Dendritic cell treated with granulocyte-macrophage colony-stimulating factor and Interleukin-4, amounts not matched to agents 40 ng/mL and 50 ng/mL, for 4 days (primary cell): ENCODE measurements around the gene TRIM49C.
"Not testable (repeated sequence)": the region's sequence is repeated elsewhere in the genome, so short reads cannot be mapped to it uniquely, and the experiment has no call there.

Experiments
- H3K27ac Mint-ChIP-seq: one replicate; pipeline ENCODE4 v1.8.0; 2022; ENCODE audit warnings: mild to moderate bottlenecking, mixed read lengths
- H3K27me3 Mint-ChIP-seq: one replicate; pipeline ENCODE4 v1.8.0; 2022; ENCODE audit warnings: mild to moderate bottlenecking, mixed read lengths
- H3K36me3 Mint-ChIP-seq: one replicate; pipeline ENCODE4 v1.8.0; 2022; ENCODE audit warnings: low read depth, mixed read lengths
- H3K4me1 Mint-ChIP-seq: one replicate; pipeline ENCODE4 v1.8.0; 2022; ENCODE audit warnings: low read depth, mixed read lengths
- H3K4me3 Mint-ChIP-seq: one replicate; pipeline ENCODE4 v1.8.0; 2022; ENCODE audit warnings: mild to moderate bottlenecking, moderate library complexity, mixed read lengths
- H3K9me3 Mint-ChIP-seq: one replicate; pipeline ENCODE4 v1.8.0; 2022; ENCODE audit warnings: mixed read lengths
- intact Hi-C: fragments of 100-400 bp; cut with micrococcal nuclease; formaldehyde crosslinking; loops from one replicate; pipeline ENCODE4 v1.15.0; 2022

The TRIM49C gene

GRCh38 chr11:90030806-90031205 is at the start of gene TRIM49C:
Gene TRIM49C, plus strand, starts transcription at chr11:90031106. Its CDS starts 4,106 bp downstream, at chr11:90035212.
- H3K4me3 Mint-ChIP-seq, H3K4me1 Mint-ChIP-seq, H3K27me3 Mint-ChIP-seq, H3K36me3 Mint-ChIP-seq, H3K9me3 Mint-ChIP-seq, intact Hi-C loops, H3K27ac Mint-ChIP-seq: not testable (repeated sequence)

- intact Hi-C loops, H3K27ac Mint-ChIP-seq, H3K9me3 Mint-ChIP-seq, H3K4me3 Mint-ChIP-seq, H3K27me3 Mint-ChIP-seq, H3K4me1 Mint-ChIP-seq, H3K36me3 Mint-ChIP-seq: not testable (repeated sequence)
Observed at GRCh38 chr11:90024184-90024583, 6.7 kb upstream of the TRIM49C start.

GRCh38 chr11:90051591-90052209 is 20.8 kb downstream of the TRIM49C start:
- intact Hi-C loops, H3K27ac Mint-ChIP-seq, H3K27me3 Mint-ChIP-seq, H3K4me3 Mint-ChIP-seq, H3K4me1 Mint-ChIP-seq, H3K36me3 Mint-ChIP-seq, H3K9me3 Mint-ChIP-seq: not testable (repeated sequence)

- H3K36me3 Mint-ChIP-seq, intact Hi-C loops, H3K4me1 Mint-ChIP-seq, H3K27ac Mint-ChIP-seq, H3K9me3 Mint-ChIP-seq, H3K4me3 Mint-ChIP-seq, H3K27me3 Mint-ChIP-seq: not testable (repeated sequence)
Observed at GRCh38 chr11:90052311-90052710, 21.4 kb downstream of the TRIM49C start.

- H3K36me3 Mint-ChIP-seq, H3K27me3 Mint-ChIP-seq, H3K4me3 Mint-ChIP-seq, intact Hi-C loops, H3K9me3 Mint-ChIP-seq, H3K27ac Mint-ChIP-seq, H3K4me1 Mint-ChIP-seq: not testable (repeated sequence)
Observed at GRCh38 chr11:90053545-90053944, 22.6 kb downstream of the TRIM49C start.

GRCh38 chr11:90085650-90086049 is 54.7 kb downstream of the TRIM49C start, which contains the start of gene UBTFL1:
Gene UBTFL1, plus strand, starts transcription at chr11:90085950. Its CDS starts 0 bp downstream, at chr11:90085950.
- H3K9me3 Mint-ChIP-seq, H3K36me3 Mint-ChIP-seq, H3K27ac Mint-ChIP-seq, H3K27me3 Mint-ChIP-seq, H3K4me3 Mint-ChIP-seq, intact Hi-C loops, H3K4me1 Mint-ChIP-seq: not testable (repeated sequence)

- H3K4me3 Mint-ChIP-seq, H3K27ac Mint-ChIP-seq, H3K9me3 Mint-ChIP-seq, H3K4me1 Mint-ChIP-seq, intact Hi-C loops, H3K36me3 Mint-ChIP-seq, H3K27me3 Mint-ChIP-seq: not testable (repeated sequence)
Observed at GRCh38 chr11:90088731-90089130, 57.8 kb downstream of the TRIM49C start.
